K562 (cell line): ENCODE data around the gene PSMB8. TPM values are rescaled to one million over a fixed set of nuclear protein-coding genes. Genes with fewer than 3 reads are reported as not detected.
A peak's percentile ranks its signal among the peaks of the same experiment; 100 is the strongest.

Experiments used
- ATAC-seq: fragments of 200-7000 bp; cut with Tn5 transposase; 3 replicates; pipeline ENCODE4 v1.9.1; 2020; ENCODE audit warnings: moderate library complexity
- BruUV-seq: library from RNA; stranded (reverse); fragments of 400-500 nt; replicated peaks from 2 replicates; lab custom pipeline; 2021; lab: Mats Ljungman, UMichigan
- CTCF ChIA-PET: fragments of 300-600 bp; formaldehyde crosslinking; extraction: SDS; loops from one replicate; lab custom pipeline; 2021; ENCODE audit warnings: low intra/inter-chr PET ratio; lab: Yijun Ruan, JAX
- POLR2A ChIA-PET: fragments of 300-600, 350-650 bp; sonication (Branson Sonifier 250); formaldehyde crosslinking; extraction: SDS; loops from one replicate; lab custom pipeline; 2021; ENCODE audit warnings: antibody characterized with exemption, inconsistent platforms; lab: Yijun Ruan, JAX
- DNase-seq, 4 experiments: peaks; one replicate each; pipeline versions ENCODE4 v3.0.0 to v3.0.0-alpha.2; 2011 to 2018; ENCODE audit warnings: low spot score in 3 of 4, mixed read lengths in 3 of 4; ENCODE audit errors: extremely low read depth in 1 of 4
- FAIRE-seq: peaks from 2 replicates; lab custom pipeline; 2011; peaks lifted over from hg19 to GRCh38; lab: Jason Lieb, UNC
- H2AFZ ChIP-seq: 2 replicates; pipeline ENCODE4 v1.6.0; 2011; ENCODE audit warnings: low read depth, low read length, control low read depth, inconsistent platforms
- H3K27ac ChIP-seq: fragments of 200-600 bp; 3 replicates; pipeline ENCODE4 v1.8.0; 2011; ENCODE audit warnings: low read depth, mild to moderate bottlenecking, control low read depth, inconsistent platforms, low read length, moderate library complexity, mixed read lengths; ENCODE audit errors: extremely low read depth
- H3K27me3 ChIP-seq, 2 experiments: fragments of 300-600 bp in 1 of 2; 2 replicates in 1 of 2; 3 replicates in 1 of 2; pipeline versions ENCODE4 v1.6.0 to v1.8.0; 2011; ENCODE audit warnings: inconsistent platforms in 2 of 2, low read length in 2 of 2, mild to moderate bottlenecking in 1 of 2, mixed read lengths in 1 of 2, moderate library complexity in 1 of 2; ENCODE audit not compliant: control insufficient read depth in 2 of 2, insufficient read depth in 2 of 2
- H3K36me3 ChIP-seq: fragments of 300-600 bp; 3 replicates; pipeline ENCODE4 v1.8.0; 2011; ENCODE audit warnings: mild to moderate bottlenecking, low read length, inconsistent platforms; ENCODE audit not compliant: control insufficient read depth, insufficient read depth
- H3K4me1 ChIP-seq, 2 experiments: fragments of 200-600 bp in 1 of 2; replicated peaks in 1 of 2; 2 replicates in 1 of 2; 3 replicates in 1 of 2; pipeline versions ENCODE4 v1.5.1 to v1.8.0; 2011; ENCODE audit warnings: inconsistent platforms in 2 of 2, low read length in 2 of 2, mild to moderate bottlenecking in 1 of 2, mixed read lengths in 1 of 2, moderate library complexity in 1 of 2; ENCODE audit not compliant: control insufficient read depth in 2 of 2, insufficient read depth in 2 of 2
- H3K4me2 ChIP-seq: 2 replicates; pipeline ENCODE4 v1.6.1; 2011; ENCODE audit warnings: low read length, control low read depth, inconsistent platforms, mixed read lengths; ENCODE audit not compliant: insufficient read depth
- H3K4me3 ChIP-seq: fragments of 200-600 bp; sonication (generic), shearing (Covaris generic); 2 replicates; pipeline ENCODE4 v1.5.1; 2016; ENCODE audit warnings: control low read depth, inconsistent platforms
- H3K79me2 ChIP-seq: fragments of 200-600 bp; 3 replicates; pipeline ENCODE4 v1.8.0; 2011; ENCODE audit warnings: low read length, inconsistent platforms; ENCODE audit not compliant: control insufficient read depth, insufficient read depth
- H3K9ac ChIP-seq, 2 experiments: 2 replicates each; pipeline versions ENCODE4 v1.6.0 to v1.6.1; 2011; ENCODE audit warnings: low read depth in 2 of 2, low read length in 2 of 2, control low read depth in 1 of 2, inconsistent platforms in 1 of 2, mild to moderate bottlenecking in 1 of 2, mixed read lengths in 1 of 2; ENCODE audit not compliant: insufficient read depth in 1 of 2
- H3K9me1 ChIP-seq: one replicate; pipeline ENCODE4 v1.6.0; 2011; ENCODE audit warnings: inconsistent platforms, mild to moderate bottlenecking, low read length, moderate library complexity; ENCODE audit not compliant: control insufficient read depth, insufficient read depth
- H3K9me3 ChIP-seq: replicated peaks from 2 replicates; pipeline ENCODE4 v1.5.1; 2011; ENCODE audit warnings: low read depth, low read length, inconsistent platforms; ENCODE audit not compliant: control insufficient read depth, insufficient read depth
- H4K20me1 ChIP-seq: replicated peaks from 2 replicates; pipeline ENCODE4 v1.6.1; 2011; ENCODE audit warnings: low read length, inconsistent platforms, mixed read lengths; ENCODE audit not compliant: control insufficient read depth, insufficient read depth
- ATF1 ChIP-seq, 2 experiments: fragments of 450-650 bp in 1 of 2; IDR thresholded peaks; 2 replicates each; pipeline ENCODE4 v1.6.1; 2016; ENCODE audit warnings: missing compliant biosample characterization in 1 of 2, missing genetic modification characterization in 1 of 2
- CBFA2T3 ChIP-seq: fragments of 450-650 bp; IDR thresholded peaks from 2 replicates; pipeline ENCODE4 v1.6.1; 2017
- GTF2E2 ChIP-seq: fragments of 200-800 bp; sonication (Bioruptor generic); IDR thresholded peaks from 2 replicates; pipeline ENCODE4 v1.6.1; 2016; ENCODE audit warnings: missing genetic modification characterization, missing compliant biosample characterization
- NFE2 ChIP-seq: IDR thresholded peaks from 2 replicates; pipeline ENCODE4 v1.6.1; 2014; ENCODE audit warnings: antibody characterized with exemption, low read depth
- PATZ1 ChIP-seq: fragments of 250-450 bp; sonication (Bioruptor Pico); IDR thresholded peaks from 2 replicates; pipeline ENCODE4 v1.5.0; 2020; ENCODE audit warnings: mild to moderate bottlenecking, borderline replicate concordance
- PCBP2 ChIP-seq: fragments of 200-400 bp; formaldehyde crosslinking; IDR thresholded peaks from 2 replicates; pipeline ENCODE4 v1.6.1; 2018; ENCODE audit warnings: low read length, low read depth, mild to moderate bottlenecking, moderate library complexity; ENCODE audit not compliant: poor library complexity, severe bottlenecking
- POLR2AphosphoS5 ChIP-seq: IDR thresholded peaks from 2 replicates; pipeline ENCODE4 v1.6.1; 2011; ENCODE audit warnings: mild to moderate bottlenecking, low read depth, low read length, moderate library complexity; ENCODE audit not compliant: control insufficient read depth, insufficient read depth
- PURB ChIP-seq: sonication (generic); formaldehyde crosslinking; IDR thresholded peaks from 2 replicates; pipeline ENCODE4 v1.9.0; 2021; ENCODE audit warnings: low read depth, mild to moderate bottlenecking, missing genetic modification reagents
- STAT6 ChIP-seq: sonication (generic); formaldehyde crosslinking; IDR thresholded peaks from 2 replicates; pipeline ENCODE4 v1.8.1; 2023; ENCODE audit warnings: mild to moderate bottlenecking, missing genetic modification reagents
- ZBED1 ChIP-seq: IDR thresholded peaks from 2 replicates; pipeline ENCODE4 v1.6.1; 2014
- ZBTB43 ChIP-seq: sonication (generic); formaldehyde crosslinking; IDR thresholded peaks from 2 replicates; pipeline ENCODE4 v1.8.0; 2023; ENCODE audit warnings: mild to moderate bottlenecking, missing genetic modification reagents
- ZNF316 ChIP-seq: fragments of 450-650 bp; IDR thresholded peaks from 2 replicates; pipeline ENCODE4 v1.6.1; 2016
- ZNF511 ChIP-seq: sonication (generic); formaldehyde crosslinking; IDR thresholded peaks from 2 replicates; pipeline ENCODE4 v1.8.0; 2022; ENCODE audit warnings: mild to moderate bottlenecking, missing genetic modification reagents
- ZNF583 ChIP-seq: fragments of 250-450 bp; sonication (Bioruptor Pico); IDR thresholded peaks from 2 replicates; pipeline ENCODE4 v1.4.0; 2020
- WGBS: fragments of 100-300 bp; shearing (Covaris generic); methylation state at CpG from one replicate; pipeline ENCODE4 v1.1.6; 2016; ENCODE audit warnings: low coverage, mixed read lengths; ENCODE audit not compliant: insufficient coverage; ENCODE audit errors: missing lambda C conversion rate; 5-methylcytosine and 5-hydroxymethylcytosine counted together
- in situ Hi-C: fragments of 300-500 bp; cut with MboI; formaldehyde crosslinking; loops from 4 replicates; pipeline ENCODE4 v1.15.0; 2018; ENCODE audit warnings: inconsistent platforms, mixed read lengths
- intact Hi-C: fragments of 100-400 bp; cut with micrococcal nuclease; formaldehyde crosslinking; loops from 2 replicates; pipeline ENCODE4 v1.14.2; 2022
- polyA plus RNA-seq, 8 experiments: library from polyadenylated mRNA; depleted of rRNA in 4 of 8; stranded (reverse) in 5 of 8; unstranded in 3 of 8; fragments of >200 nt; fragmentation: Nextera tagmentation in 2 of 8; fragmentation: Illumina TruSeq in 1 of 8; extraction: Ambion mirVana in 2 of 8; extraction: Trizol in 1 of 8; gene quantifications; 2 replicates each; pipeline versions ENCODE4 v1.2.1 to v1.2.3, GENCODE V29; 2011 to 2014; ENCODE audit warnings: inconsistent platforms in 1 of 8, missing spikeins in 1 of 8
- total RNA-seq, 7 experiments: library from RNA; depleted of rRNA in 6 of 7; stranded (reverse); fragments of >200 nt in 6 of 7; fragmentation: Illumina TruSeq in 2 of 7; extraction: Trizol in 2 of 7; gene quantifications; 2 replicates each; pipeline versions ENCODE4 v1.2.1 to v1.2.3, GENCODE V29; 2011 to 2021; ENCODE audit warnings: low replicate concordance in 1 of 7

The PSMB8 gene
- total and polyA plus RNA-seq, 9 of the 15 experiments (the other 6 are each of a cell fraction or from before 2014, with no cell fraction given), result 0.71 to 4.0 (median 2.4) TPM

GRCh38 chr6:32854376-32855178 lies 10.7 kb upstream of the PSMB8 start:
- intact Hi-C loops, result no loop called here
- no peaks in the 10 kb centered on the region for H3K36me3 ChIP-seq
- H2AFZ ChIP-seq, result peak overlapping the region; percentile 99
- WGBS, result 25% methylated on average over 24 of the region's 24 CpGs
- no TSS peak for BruUV-seq
- peak overlapping the region in 1 of 2 experiments; percentile 93; a peak in 2 of 4 replicates for H3K9ac ChIP-seq
- H3K9me1 ChIP-seq, result peaks cover 3% of the 10 kb centered on the region
- peak; percentile 46 for FAIRE-seq
- peak in 1 of 4 experiments; percentile 39 for DNase-seq
- ATAC-seq, result no peak
- no peaks in the 10 kb centered on the region for H3K79me2 ChIP-seq
- H3K4me1 ChIP-seq, result peaks cover 27 to 30% of the 10 kb centered on the region in 2 experiments
- H3K27me3 ChIP-seq, result peaks cover 19 to 49% of the 10 kb centered on the region in 2 experiments
- ChIA-PET POLR2A (interaction anchor here (0.6 to 7.5 kb wide), 4 partner anchors 13 to 117 kb away, joined by 3 to 56 read pairs (median 12); partner anchors contain the start of gene TAP2), CTCF (interaction anchor here (1.4 to 2.1 kb wide), 4 partner anchors 10 to 16 kb away, joined by 4 to 27 read pairs (median 10); partner anchors contain the start of gene TAP2)
- peaks cover 8% of the 10 kb centered on the region; the same call in 1 of the 2 replicates for H4K20me1 ChIP-seq
- H3K4me2 ChIP-seq, result peak overlapping the region; percentile 91
- H3K27ac ChIP-seq, result no peak overlapping the region
- peak overlapping the region; percentile 65 for H3K4me3 ChIP-seq
- H3K9me3 ChIP-seq, result no peaks in the 10 kb centered on the region
- in situ Hi-C loops, result no loop called here
- TF ChIP-seq CBFA2T3 (no peak), PCBP2 (no peak), ZNF316 (no peak), ZBED1 (no peak), ZNF583 (CRISPR knock-in tag) (no peak), ZBTB43 (CRISPR knock-in tag) (0 out of 2 replicates have a peak, but pooled peaks have one; percentile 3), GTF2E2 (tag) (no peak), PATZ1 (CRISPR knock-in tag) (no peak), POLR2AphosphoS5 (no peak), ZNF511 (CRISPR knock-in tag) (0 out of 2 replicates have a peak, but pooled peaks have one; percentile 35), ATF1 (CRISPR knock-in tag; IDR thresholded peaks at IDR 0.05) (no peak), ATF1 (tag; IDR thresholded peaks at IDR 0.05) (no peak), NFE2 (no peak), PURB (CRISPR knock-in tag) (no peak), STAT6 (no peak)
